ENCODE results near the gene SOHLH1.

DNA sequence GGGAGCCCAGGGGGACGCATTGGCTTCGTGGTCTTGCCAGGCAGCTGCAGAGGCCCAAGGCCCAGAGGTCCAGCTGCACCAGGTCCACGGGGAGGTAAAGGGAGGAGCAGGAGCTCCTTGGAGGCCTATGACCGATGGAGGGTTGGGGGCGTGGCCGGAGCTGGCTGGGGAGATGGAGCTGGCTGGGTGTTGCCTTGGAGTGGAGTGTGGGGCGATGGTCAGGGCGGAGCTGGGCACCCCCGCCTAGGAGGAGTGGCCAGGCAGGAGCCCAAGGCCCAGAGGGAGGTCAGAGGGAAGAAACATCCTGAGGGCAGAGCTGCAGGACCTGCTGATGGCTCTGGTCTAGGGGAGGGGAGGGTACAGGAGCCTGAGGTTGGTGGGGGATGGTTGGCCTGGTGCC, 47.3 kb upstream of the SOHLH1 start:
- TF ChIP-seq CTCF (IDR thresholded peaks at IDR 0.05; ENCODE audit: borderline replicate concordance, extremely low read depth, low read length, poor library complexity, severe bottlenecking) (no peak), EZH2 (IDR thresholded peaks at IDR 0.05; ENCODE audit: borderline replicate concordance, low read depth, low read length, severe bottlenecking) (no peak)

Data from DND-41 (cell line).